Subcutaneous adipose tissue (tissue), 4 donors: ENCODE measurements around the gene ARHGAP10. TPM values are rescaled to one million over a fixed set of nuclear protein-coding genes. Genes with fewer than 3 reads are reported as not detected.

Experiments
- CTCF ChIP-seq: fragments of 450-650 bp; IDR thresholded peaks from one replicate; pipeline ENCODE4 v1.5.1; 2016; ENCODE audit warnings: low read depth, mild to moderate bottlenecking, control low read depth, antibody characterized with exemption, moderate library complexity
- total RNA-seq, 4 donors: library from RNA; depleted of rRNA; stranded (reverse); fragments of >200 nt; gene quantifications; one replicate each; pipeline ENCODE4 v1.1.0, GENCODE V29; 2016

ARHGAP10 gene
- total RNA-seq, 4 donors from 2014 or later: 77.1 to 129 (median 98.1) TPM

DNA sequence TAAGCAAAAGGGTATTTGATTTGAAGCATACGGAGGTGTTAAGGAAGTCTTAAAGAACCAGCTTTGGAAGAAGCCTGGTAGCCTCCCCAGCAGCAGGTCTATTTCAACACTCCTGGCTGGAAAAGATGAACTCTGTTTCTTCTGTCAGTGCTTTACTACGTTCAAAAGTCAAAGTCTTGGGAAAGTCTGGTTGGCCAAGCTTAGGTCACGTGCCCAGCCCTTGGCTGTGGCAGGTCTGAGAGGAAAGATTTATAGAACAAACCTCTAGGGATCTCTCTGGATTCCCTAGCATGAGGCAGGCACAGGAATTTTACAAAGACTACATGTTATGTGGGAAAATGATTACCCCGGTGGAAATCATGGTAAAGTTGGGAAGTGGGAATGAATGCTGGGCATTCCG, 8.6 kb upstream of the ARHGAP10 start:
- TF ChIP-seq CTCF: no peak

GRCh38 chr4:147724468-147725201, 7.3 kb upstream of the ARHGAP10 start:
- TF ChIP-seq CTCF: no peak

DNA sequence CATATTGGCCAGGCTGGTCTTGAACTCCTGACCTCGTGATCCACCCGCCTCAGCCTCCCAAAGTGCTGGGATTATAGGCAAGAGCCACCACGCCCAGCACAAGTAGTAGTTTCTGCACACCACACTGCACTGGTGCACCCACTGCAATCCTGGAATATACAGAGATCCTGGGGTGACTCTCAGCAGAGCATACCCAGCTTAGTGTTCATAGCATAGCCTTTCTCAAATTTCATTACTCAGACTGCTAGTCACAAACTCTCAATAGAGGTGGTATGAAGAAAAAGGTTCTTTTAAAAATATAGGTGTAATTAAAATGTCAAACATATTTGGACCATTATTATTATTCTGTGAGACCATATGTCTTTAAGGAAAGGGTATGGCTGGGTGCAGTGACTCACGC, 6.2 kb upstream of the ARHGAP10 start:
- TF ChIP-seq CTCF: no peak

DNA sequence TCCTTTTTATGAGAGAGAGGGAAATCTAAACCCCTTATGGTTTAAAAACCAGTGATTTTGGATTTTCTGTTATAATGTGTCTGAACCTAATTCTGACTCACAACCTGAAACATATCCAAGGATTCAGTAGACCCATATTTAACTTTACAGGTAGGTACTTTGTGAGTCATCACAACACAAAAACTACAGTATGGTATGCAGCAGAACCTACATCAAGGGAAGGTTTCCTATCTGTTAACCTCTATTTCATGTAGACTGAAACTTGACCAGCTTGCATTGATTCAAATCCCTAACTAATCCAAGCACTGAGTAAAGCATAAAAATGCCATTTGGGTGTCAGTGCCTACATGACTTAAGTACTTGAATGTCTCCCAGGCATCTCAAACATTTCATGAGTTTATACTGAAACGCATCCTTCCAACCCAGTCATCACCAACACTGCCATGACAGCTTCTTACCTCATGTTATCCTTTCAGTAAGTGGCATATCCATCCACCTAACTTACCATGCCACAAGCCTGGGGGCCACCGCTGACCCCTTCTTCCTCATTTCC, 4.3 kb upstream of the ARHGAP10 start:
- no peak for TF ChIP-seq CTCF

GRCh38 chr4:147730333-147730732, 1.6 kb upstream of the ARHGAP10 start:
- TF ChIP-seq CTCF: no peak

- TF ChIP-seq CTCF: no peak
Measured at GRCh38 chr4:147732518-147733235, 789 bp downstream of the ARHGAP10 start.

GRCh38 chr4:147733716-147734344, 1.9 kb downstream of the ARHGAP10 start:
- TF ChIP-seq CTCF: no peak
